HG02763 (cell line): Measurements from ENCODE around the gene PRMT7.
A peak's percentile ranks its signal among the peaks of the same experiment; 100 is the strongest.

Experiments used
- ATAC-seq: cut with Tn5 transposase; IDR thresholded peaks from one replicate; pipeline ENCODE4 v1.9.1; 2021; ENCODE audit warnings: mild to moderate bottlenecking, moderate library complexity; ENCODE audit not compliant: unreplicated experiment

The PRMT7 gene

GRCh38 chr16:68360956-68361355 is 50.1 kb downstream of the PRMT7 start:
- ATAC-seq = no peak

DNA sequence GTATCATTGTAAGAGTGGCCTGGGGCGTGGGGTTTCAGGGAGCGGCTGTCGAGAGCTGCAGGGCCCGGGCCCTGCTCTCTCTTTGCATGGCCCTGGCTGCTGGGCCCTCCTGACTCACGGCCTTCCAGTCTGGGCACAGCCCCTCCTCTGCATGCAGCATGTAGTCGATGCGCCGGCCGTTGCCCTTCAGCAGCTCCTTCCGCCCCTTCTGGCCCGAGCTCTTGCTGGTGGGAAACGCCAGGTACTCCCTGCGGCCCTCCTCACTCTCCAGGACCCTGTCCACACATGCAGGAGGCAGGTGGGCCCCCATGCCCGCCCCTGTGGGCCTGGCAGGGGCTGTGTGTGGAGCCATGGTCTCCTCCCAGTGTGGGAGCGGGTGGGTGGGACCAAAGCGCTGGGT is 50.7 kb downstream of the PRMT7 start:
- no peak for ATAC-seq

GRCh38 chr16:68362262-68362913 is 51.6 kb downstream of the PRMT7 start:
- ATAC-seq = no peak

- no peak for ATAC-seq
Observed at GRCh38 chr16:68362947-68363657, 52.3 kb downstream of the PRMT7 start.

GRCh38 chr16:68363658-68364521 is 53.1 kb downstream of the PRMT7 start:
- no peak for ATAC-seq

- ATAC-seq = no peak
Observed at GRCh38 chr16:68364561-68364998, 53.8 kb downstream of the PRMT7 start.

DNA sequence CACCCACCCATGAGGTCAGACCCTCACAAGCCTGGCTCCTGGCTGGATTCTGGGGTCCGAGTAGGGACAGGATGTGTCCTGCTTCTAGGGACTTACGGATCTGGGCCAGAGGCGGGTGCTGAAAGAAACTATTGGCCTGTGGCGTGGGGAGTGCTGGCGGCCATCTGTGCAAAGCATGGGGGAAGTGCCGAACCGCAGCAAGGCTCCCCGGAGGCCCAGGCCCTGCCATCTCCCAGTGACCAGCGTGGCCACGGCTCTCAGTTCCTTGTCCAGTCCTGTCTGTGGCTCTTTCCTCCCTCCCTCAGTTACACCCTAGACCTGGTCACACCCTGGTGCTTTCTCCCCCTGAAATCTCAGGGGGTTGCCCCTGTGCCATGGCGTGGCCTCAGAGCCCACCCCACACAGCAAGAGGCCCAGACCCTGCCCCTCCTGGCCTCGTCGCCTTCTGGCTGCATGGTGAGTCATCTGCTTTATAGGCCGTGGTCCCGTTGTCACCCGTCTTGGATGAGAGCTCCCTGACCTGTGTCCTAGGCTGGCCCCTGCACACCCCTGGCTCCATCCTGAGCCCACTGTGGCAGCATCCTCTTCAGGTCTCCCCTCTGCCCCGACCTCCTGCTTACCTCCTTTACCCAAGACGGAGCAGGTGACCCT is 54.5 kb downstream of the PRMT7 start:
- ATAC-seq = no peak

DNA sequence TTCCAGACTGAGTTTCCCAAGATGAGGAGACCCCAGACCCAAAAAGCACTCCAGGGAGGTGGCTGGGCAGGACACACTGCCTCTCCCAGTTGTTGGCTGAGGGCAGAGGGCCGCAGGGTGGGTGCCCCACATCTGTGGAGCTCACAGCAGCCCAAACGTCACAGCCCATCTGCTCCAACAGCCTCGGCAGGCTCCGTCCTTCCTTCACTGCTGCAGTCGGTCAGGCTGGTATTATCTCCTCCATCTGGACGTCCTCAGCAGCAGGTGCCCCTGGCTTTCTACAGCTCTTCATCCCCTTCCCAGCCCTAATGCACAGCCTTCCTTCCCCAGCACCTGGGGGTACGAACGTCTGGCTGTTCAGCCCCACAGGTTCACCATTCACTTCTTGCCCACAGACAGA is 55.2 kb downstream of the PRMT7 start:
- no peak for ATAC-seq

GRCh38 chr16:68367030-68367429 is 56.2 kb downstream of the PRMT7 start:
- ATAC-seq = no peak

DNA sequence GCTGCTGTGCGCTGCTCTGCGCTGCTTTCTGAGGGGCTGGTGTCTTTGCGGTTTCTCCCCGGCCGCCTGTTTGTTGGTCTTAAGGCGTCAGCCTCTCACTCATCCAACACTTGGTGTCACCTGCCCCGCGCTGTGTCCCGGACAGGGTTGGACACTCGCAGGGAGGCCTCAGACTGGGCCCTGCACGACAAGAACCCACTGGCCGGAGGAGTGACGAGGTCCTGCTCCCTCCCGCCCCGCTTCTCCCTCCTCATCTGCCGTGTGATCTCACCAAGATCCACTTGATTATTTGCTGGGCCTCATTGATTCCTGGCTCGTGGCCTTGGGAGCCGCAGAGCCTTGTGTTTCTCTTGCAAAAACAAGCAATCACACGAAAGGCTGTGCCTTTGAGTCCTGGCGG is 56.6 kb downstream of the PRMT7 start:
- ATAC-seq = no peak

DNA sequence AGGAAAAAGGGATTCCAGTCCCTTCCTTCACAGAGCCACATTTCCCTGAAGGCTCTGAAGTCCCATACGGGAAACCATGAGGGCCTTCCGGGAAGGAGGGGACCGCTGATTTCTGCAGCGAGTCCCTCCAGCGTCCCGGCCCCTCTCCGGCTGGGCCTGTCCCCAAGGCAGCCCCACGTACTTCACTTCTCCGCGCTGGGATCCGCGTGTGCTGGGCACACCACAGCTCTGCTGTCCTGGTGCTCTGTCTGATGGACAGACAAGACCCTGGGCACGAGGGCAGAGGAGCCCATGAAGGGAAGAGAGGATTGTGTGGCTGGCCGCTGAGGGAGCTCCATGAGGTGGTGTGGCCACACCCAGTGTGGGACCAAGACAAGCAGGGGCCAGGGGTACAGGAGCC is 57.1 kb downstream of the PRMT7 start:
- ATAC-seq = no peak

DNA sequence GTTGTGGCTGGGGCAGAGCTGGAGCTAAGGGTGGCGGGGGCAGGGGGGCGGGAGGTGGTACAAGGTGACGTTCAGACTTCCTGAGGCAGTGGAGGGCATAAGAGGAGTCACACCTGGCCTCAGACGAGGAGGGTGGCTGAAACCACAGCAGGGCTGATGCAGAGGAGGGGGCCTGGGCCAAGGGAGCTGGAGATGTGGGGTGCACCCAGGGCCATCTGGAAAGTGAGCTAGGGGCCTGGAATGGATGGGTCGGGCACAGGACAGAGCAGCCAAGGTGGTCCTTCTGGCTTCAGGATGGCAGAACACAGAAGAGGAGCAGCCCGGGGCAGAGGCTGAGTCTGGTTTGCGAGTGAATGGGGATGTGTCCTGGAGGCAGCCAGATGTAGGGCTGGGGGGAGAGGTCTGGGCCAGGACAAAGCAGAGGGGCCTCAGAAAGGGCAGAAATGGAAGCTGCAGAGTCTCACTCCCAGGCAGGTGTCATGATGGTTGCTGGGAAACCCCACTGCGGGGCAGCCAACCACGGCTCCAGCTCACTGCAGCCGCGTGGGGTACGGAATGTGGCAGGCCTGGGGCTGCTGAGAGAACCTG is 57.6 kb downstream of the PRMT7 start:
- peak; percentile 43 for ATAC-seq

DNA sequence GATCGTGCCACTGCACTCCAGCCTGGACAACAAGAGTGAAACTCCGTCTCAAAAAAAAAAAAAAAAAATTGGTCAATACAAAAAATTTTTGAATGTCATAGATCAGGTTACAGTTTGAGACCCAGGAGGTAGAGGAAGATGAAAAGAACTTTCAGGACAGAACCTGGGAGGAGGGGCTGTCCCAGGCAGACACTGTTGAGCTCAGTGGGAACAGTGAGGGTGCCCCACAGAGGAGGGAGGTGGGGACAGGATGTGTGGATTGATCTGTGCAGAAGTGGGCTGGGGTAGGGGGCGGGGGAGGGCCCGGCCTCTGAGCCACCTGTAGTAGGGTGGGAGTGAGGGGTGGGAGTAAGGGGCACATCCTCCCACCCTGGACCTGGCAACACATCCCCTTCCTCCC is 58.3 kb downstream of the PRMT7 start:
- ATAC-seq = no peak

DNA sequence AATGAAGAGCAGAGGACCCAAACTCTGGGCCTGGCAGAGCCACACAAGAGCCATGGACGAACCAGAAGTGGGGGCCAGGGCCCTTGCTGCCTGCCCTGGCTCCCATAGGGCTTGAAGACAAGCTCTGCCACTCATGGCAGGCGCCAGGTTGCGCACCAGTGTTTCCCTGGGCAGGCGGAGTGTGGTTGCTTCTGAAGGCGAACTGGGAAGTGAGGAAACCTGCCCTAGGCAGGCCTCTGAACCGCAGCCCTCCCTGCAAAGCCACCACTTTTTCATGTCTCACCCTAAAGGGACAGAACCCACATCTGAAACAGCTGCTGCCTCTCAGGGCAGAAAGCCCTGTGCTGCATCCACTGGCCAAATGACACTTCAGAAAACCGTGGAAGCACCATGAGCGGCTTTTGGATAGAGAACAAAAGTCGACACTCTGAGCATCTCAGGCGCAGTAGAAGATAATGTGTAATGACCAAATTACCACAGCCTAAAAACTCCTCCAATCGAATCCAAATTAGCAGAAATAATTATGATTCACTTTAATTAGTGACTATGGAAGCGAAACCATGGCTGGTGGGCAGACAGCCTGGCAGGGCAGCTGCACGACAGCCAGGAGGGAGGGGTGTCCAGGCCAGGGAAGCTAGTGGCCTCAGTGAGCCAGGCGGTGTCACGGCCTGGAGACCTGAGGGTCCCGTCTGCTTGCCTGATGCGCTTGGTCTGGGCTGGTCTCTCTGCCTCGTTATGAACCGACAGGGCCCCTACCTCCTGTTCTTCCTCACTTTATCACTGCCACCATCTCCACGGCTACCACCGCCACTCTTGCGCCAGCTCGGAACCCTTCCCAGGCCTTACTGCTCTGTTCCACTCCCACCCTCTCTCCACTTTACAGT is 59.1 kb downstream of the PRMT7 start:
- ATAC-seq = peak; percentile 44

DNA sequence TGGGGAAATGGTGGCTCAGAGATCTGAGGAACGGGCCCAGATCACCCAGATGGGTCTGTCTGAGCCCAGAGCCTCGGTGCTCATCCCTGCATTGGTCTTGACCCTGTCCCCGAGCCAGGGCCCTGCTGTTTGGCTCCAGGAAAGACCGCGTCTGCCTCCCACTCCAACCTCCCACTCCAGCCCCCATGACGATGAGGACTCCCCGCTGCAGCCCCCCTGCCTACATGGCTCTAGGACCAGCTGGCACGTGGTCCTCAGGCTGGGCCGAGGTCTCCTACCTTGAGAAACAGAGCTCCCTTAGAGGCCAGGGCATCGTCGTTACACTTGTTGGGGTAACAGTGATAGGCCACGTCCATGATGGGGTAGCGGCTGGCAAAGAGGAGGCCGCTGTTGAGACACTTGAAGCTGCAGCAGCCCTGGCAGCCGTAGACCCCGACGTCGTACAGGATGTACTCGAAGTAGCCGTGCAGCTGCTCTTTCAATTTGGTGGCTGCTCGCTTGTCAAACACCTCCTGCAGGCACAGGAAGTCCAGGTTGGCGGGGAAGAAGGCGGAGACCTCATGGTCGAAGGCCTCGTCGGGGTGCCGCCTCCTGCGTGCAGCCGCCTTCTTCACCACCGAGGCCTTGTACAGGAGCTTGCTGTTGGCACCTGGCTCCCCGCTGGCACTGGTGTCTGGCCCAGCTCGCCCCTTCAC is 59.9 kb downstream of the PRMT7 start:
- ATAC-seq = no peak

DNA sequence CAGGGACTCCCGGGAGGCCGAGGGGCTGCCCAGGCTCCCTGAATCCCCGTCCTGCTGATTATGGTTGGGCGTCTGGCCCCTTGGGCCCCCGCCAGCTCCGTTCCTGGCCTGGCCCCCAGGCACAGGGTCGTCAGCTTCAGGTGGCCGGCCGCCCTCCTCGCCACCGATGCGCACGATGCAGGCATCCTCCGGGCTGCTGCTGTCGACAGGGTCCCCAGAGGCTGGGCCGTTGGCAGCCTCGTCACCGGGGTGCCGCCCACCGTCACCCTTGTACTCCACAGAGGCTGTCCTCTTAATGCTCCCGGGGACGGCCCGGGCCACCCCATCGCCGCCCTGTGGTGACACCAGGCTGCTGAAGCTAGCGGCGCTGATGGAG is 60.4 kb downstream of the PRMT7 start:
- no peak for ATAC-seq

GRCh38 chr16:68371706-68372380 is 61.0 kb downstream of the PRMT7 start:
- no peak for ATAC-seq

GRCh38 chr16:68372381-68372720 is 61.5 kb downstream of the PRMT7 start:
- no peak for ATAC-seq

DNA sequence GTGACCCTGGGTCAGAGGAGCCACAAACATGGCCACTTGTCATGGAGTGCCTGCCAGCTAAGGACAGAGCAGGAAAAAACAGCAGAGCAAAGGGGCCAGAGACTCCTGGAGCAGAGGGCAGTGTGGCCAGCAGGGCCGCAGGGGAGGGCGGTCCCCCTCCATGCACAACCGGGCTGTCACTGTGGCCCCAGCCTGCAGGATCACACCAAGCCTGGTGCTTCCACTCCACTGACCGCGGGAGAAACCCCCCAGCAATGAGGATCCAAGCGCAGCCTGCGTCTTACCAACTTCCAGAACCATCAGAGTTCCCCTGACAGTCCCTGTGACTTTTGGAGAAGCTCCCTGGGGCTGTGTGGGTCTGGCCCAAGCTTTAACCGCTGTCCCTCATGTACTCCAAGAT is 62.0 kb downstream of the PRMT7 start:
- ATAC-seq = no peak
